GM21447 (cell line): ENCODE measurements around the gene NRXN3.

ENCODE experiments used
- ATAC-seq: cut with Tn5 transposase; IDR thresholded peaks from one replicate; pipeline ENCODE4 v1.9.1; 2021; ENCODE audit not compliant: unreplicated experiment

NRXN3 gene

DNA sequence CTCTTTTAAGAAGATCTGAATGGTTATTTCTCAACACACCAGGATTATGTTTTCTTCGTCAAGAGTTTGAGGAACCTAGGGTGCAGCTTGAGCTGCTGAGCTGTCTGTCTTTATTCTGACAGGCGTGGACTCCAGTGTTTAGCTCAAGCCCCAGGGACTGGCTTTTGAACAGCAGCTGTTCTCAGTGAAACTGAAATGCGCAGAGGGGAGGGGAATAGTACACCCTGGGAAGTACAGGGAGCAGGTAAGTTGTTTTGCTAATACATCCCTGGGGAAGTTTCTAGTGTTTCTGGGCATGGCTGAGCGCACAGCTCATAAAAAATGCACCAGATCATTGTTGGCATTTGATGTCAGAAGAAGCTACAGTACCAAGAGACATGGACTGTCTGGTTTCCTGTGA lies 1381.3 kb downstream of the NRXN3 start:
- ATAC-seq = no peak

DNA sequence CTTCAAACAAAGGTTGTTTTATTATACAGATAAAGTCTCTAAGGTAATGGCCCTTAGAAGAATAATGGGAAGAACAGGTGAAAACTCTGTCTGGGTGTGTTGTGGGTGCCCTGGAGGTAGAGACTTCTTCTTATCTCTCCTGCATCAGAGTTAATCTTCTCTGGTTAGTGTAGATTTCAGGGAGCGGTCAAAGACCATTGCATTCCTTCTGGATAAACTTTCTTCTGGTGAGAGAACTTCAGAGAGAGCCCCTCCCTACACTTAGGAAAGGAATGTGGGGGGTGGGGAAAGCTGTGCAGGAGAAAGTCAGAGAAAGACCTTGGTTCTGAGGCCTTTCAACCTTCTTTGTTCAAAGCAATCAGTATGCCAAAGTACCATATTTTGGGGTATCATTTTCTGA lies 1382.6 kb downstream of the NRXN3 start:
- ATAC-seq = no peak

DNA sequence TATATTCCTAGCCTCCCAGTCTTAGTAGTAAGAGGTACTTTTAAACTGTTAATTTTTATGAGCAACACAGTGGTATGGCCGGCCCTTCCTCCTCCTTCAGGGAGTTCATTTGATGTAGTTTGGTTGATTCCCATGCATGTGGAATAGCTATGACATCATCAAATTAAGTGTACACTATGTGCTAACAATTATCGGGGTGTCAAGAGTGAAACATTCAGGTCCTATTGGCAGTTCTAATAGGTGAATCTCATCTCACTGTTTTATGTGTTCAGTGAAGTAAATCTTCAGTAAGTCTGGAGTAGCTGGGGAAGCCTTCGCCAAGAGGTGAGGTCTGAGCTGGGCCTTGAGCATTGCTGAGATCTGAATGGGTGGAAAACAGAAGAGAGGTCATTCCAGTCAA lies 1384.6 kb downstream of the NRXN3 start:
- ATAC-seq = no peak

DNA sequence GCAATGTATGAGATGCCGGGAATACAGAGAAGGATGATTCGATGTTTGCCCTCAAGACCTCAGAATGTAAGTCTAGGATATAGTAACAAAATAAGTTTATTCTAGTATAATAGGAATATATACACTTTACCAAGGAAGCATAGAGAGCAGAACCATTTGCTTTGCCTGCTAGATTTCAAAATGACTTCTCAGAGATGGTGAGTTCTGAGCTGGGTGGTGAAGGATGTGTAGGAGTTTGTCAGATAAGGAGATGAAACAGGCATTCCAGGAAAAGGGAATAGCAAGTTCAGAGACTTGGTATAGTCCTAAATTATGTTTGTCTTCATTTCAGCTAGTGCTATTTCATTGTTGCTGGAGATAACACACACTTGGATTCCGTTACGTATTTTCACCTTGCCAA lies 1385.3 kb downstream of the NRXN3 start:
- ATAC-seq = no peak

DNA sequence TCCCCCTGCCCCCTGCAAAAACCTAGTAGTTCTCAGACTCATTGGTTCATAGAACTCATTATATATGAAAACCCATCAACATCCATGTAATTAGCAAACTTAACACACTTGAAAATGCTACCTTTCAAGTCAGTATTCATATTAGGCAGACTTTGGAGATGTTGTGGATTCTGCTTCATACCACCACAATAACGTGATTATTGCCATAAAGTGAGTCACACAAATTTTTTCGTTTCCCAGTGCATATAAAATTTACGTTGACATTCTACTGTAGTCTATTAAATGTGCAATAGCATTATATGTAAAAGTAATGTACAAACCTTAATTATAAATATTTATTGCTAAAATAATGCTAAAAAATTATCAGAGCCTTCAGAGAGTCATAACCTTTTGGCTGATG lies 1387.1 kb downstream of the NRXN3 start:
- no peak for ATAC-seq

DNA sequence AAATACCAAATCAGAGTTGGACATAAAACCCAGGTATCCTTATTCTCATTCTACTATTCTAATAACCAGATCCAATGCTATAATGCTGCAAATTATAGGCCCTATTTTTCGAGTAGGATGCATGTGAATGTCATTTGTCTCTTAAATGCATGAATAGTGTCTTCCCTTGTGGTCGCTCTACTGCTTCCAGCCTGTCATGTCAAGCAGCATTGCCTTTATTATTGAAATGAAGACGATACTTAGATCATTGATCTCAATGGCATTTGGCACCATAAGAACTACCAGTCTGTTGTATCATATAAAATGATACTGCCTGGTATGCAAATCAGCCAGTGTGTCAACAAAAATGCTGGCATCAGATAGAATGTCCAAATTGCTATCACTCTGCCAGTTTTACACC lies 1392.0 kb downstream of the NRXN3 start:
- no peak for ATAC-seq

DNA sequence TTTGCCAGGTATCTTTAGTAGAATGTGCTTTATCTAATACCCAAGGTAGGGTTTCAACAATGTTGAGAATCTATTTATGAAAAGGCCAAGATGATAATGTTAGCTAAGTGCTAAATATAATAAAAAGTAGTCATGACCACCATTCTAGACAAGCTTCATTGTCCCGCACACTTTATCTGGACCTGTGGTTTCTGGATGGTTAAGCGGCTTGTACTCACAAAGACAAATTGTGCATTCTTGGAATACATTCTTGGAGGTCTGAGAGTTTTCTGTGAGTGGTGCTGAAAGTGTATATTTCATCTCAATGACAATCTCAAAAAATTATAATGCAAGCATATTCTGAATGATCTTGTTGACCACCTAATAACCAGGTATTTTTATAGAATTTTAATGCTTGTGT lies 1394.2 kb downstream of the NRXN3 start:
- ATAC-seq = no peak

DNA sequence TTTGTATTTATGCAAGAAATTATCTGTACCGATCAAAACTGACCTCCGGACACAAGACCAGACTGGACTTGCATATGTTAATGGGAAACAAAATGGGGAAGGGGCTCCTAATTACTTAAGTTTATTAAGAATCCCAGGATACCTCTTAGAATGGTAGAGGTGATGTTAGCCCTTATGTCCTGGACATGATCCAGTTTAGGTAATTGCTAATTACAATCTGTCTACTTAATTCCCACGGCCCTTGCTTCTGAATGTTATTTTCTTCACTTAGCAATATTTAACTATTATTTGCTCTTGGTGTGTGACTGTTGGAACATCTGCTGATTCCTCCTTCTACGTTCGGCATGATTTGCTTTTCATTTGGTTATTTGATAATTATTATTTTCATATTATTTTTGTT lies 1397.1 kb downstream of the NRXN3 start:
- no peak for ATAC-seq

DNA sequence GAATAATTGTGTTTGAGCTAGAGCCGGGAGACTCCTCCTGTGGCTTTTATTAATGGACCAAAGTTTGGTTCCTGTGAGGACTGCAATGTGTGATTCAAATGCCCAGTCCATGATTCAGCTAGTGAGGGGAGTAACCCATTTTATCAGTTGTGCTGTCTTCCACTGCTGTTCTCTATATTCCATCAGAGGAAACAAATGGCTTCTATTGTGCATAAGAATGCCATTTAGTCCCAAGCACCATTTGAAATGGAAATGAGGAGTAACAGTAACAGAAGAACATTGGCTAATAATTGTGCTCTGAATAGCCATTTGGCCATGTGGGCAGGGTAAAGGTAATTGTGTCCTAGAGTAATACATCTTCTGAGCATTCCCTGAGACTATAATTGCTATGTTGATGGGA lies 1398.4 kb downstream of the NRXN3 start:
- no peak for ATAC-seq

DNA sequence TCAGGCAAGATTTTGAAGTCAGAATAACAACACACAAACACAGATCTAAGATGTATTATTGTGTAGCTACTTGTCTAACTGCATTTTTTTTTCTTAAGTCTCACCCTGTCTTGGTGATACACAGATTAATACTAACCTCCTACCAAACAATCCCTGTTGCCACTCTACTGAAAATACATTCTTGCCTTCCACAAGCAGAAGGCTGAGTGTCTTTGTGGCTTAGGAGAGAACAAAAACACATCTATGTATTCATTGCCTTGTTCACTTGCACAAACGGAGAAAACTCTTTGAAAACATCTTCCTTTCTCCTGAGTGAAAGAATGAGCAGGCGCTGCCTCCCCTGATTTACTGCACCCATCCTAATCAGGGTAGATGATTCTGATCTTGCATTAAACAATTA lies 1398.9 kb downstream of the NRXN3 start:
- ATAC-seq = no peak

DNA sequence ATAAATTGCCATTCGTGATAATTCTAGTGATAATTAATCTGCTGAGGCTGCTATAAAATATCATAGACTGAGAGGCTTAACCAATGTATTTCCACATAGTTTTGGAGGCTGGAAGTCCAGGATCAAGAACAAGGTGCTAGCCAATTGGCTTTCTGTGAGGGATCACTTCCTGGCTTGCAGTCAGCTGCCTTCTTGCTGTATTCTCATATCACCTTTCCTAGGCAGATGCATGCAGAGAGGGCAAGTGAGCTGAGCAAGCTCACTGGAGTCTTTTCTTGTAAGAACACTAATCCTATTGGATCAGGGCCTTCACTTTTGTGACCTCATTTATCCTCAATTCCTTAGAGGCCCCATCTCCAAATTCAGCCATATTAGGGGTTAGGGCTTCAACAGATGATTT lies 1400.5 kb downstream of the NRXN3 start:
- no peak for ATAC-seq

DNA sequence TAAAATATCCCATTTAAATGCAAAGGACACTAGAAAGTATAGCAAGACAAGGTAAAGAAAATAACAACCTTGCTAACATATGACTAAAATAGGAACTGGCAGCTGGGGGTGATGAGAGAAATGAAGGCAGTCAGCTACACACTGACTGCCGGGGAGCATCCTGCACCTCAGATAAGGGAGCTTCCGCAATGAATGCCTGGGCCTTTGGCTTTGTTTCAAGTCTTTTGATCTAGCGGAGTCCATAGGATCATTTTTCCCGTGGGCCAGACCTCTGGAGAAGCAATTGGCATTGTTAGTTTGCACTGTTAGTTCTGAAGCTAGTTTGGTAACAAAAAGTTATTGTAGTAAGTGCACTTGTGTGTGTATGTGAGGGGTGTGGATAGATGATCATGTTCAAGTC lies 1401.2 kb downstream of the NRXN3 start:
- no peak for ATAC-seq

DNA sequence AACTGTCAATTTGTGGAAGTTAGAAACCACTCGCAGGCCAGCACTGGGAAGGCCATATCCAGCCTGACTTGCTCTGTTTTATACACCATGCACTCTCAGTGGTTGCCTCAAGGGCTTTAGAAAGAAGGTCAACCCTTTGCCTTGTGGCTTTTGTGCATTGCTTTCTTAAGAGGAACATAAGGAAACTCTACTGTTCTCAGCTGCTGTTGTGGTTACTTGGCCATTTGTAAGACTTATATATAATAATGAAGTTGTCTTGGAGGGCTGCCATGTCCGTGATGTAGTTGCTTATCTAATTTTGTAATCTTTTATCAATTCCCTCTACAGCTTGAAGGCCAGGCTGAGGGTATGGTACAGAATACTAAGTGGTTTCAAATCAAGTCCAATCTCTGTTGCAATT lies 1403.3 kb downstream of the NRXN3 start:
- ATAC-seq = no peak

DNA sequence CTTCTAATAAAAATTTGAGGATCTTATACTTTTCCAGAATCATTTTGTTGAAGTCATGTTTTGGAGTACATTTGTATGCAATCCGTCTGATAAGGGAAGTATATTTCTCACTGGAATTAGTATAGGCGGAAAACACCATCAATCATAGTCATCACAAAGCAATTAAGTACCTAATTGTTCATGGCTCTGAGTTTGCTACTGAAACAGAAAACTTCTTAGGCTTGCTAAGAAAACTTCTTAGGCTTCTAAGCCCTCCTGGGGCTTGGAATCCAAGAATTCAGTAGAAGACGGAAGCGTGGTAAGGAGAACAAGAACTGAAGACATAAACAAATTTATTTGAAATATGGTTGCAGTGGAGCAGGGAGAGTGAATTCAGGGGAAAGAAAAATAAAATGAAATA lies 1404.9 kb downstream of the NRXN3 start:
- no peak for ATAC-seq

DNA sequence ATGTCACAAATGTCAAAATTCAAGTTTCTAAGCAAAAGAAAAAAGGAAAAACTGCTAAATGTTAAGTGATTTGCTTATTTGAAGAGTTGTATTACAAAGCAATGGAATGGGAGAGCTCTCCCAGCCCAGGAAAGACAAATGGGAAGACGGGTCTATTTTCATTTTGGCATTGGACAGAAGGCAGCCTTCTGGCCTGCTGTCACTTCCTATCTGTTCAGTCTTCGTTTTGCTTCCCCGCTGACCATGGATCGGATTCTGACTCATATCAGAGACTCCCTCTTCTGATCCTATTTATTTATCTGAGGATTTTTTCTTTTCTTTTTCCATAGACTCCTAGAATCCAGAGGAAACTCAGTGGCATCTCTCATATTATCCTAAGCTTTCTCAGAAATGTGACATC lies 1406.3 kb downstream of the NRXN3 start:
- ATAC-seq = no peak

DNA sequence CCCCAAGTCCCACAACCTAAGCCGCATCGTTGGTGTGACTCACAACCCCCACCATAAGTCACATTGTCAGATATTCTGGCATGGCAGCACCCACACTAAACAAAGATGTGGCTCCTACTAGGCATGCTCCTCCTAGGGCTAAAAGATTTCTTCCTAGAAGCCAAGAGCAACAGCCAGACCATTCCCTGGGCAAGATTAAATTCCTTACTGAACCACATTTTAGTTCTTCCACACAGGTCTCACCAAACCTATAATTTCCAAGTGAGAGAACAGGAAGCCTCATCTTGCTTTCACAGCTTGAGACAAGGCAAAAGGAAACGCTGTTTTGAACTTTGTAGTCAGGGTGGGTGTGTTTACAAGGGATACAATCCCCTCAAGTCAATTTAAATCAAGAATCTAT lies 1408.3 kb downstream of the NRXN3 start:
- no peak for ATAC-seq

DNA sequence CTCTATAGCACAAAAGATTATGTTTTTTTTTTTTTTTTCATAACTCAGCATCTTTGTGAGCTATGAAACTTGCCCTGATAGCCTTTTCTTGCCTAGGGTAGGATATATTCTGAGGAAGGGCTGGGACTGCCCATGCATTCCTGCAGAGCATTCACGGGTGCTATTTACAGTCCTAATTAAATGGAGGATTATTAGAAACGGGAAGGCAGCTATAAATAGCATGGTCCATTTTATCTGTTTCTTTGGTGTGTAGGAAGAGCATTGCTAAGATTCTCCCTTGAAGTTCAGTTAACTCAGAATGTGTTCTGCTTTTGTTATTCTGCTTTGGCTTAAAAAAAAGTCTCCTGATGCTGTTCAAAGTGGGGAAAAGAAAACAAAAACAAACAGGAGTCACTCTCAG lies 1410.2 kb downstream of the NRXN3 start:
- no peak for ATAC-seq

DNA sequence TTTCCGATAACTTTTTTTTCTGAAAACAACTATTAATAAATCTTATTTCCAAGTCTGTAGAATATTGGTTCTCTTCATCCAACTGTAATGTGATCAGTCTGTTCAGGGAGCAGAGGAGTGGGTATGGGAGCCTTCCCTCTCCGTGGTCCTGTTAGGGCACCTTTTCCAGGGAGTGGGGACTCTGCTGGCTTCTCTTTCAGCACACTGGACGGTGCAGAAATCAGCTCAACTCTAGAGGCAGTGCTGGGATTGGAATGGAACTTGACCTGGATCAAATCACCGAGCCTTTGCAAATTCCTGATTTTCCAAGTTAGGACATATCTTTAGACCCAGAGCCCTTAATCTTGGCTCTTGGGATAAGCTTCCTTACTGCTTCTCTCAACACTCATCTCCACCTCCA lies 1410.7 kb downstream of the NRXN3 start:
- no peak for ATAC-seq

DNA sequence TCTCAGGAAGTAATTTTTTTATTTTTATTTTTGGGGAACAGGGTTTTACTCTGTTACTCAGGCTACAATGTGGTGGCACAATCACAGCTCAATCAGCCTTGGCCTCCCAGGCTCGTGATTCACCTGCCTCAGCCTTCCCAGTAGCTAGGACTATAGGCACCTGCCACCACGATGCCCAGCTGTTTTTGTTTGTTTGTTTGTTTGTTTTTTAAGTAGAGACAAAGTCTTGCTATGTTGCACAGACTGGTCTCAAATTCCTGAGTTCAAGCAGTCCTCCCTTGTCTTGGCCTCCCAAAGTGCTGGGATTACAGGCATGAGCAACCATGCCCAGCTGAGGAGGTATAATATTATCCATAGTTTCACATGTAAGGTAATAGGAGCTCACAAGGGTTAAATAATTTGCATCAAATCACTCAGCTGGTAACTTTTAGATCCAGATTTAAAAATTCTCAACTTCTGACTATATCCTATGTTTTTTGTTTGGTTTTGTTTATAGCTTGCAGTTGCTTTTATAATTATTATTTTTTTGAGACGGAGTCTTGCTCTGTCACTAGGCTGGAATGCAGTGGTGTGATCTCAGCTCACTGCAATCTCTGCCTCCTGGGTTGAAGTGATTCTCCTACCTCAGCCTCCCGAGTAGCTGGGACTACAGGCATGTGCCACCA lies 1411.9 kb downstream of the NRXN3 start:
- no peak for ATAC-seq

DNA sequence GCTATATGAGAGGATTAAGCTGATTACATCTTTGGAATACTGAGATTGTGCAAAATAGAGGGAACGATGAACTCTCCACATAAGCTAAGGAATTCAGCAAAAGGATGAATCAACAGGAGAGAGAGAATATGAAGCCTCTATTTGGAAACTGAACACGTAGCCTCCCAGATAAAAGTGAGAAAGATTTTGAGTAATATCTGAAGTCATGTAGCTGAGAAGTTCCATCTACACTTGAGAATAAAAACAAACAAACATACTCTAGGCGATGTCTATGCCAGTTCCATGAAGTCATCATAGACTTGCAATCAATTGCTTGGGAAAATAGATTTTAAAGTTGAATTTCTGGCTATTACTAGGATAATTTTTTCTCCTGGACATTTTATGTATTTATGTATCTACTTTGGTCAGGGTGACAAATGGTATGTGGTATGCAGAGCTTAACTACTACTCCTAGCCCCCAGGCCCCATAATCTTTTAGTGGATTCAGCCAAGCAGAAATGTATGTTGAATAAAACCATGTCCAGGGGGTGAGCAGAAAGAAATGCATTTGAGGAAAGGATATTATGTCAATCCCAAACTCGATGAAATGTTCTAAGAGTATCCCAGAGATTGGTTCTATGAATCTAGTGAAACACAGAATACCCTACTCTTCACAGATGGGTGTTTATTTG lies 1413.7 kb downstream of the NRXN3 start:
- ATAC-seq = no peak

DNA sequence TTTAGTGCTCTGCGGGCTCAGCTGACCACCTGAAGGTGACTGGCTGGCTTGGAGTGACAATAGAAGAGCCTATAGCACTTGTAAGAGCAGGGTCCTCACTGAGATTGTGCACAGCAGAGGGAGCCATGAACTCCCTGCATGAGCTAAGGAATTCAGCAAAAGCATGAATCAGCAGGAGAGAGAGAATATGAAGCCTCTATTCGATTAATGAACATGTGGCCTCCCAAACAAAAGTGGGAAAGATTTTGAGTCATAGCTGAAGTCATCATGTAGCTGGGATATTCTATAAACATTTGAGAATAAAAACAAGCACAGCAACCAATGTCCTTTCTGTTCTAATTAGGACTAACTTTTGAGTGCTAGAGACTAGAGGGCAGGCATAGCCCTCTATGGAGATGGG lies 1414.5 kb downstream of the NRXN3 start:
- ATAC-seq = no peak

DNA sequence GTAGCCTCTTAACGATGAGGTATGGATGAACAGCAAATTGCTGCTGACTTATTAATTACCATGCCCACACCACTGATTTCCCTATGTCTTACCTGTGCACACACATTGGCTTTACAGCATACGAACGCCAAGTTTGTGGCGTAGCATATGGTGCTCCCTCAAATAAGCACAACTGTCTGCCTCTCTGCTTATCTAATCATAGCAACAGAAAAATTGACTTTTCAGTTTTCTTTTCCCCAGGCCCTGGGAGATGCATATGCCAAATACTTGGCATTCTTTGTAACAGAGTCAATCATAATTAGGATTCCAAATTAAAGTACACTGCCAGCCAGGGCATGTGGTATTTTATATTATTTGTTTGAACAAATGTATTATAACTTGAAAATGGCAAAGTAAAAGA lies 1415.7 kb downstream of the NRXN3 start:
- no peak for ATAC-seq

DNA sequence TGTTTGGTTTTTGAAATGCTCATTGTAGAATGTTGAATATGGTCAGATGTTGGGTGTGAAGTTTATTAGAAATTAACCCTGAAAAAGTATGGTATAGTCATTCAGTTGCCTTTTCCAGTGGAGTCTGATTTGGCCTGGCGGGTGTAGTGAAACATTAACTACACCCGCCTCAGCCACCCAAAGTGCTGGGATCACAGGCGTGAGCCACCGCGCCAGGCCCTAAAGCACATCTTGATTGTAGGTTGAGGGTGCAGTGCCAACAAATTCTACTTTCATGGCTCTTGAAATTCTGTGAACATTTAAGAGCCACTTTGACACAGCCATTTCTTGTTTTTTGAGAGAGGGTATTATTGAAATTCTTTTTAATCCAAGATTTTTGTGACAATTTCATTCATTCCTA lies 1416.2 kb downstream of the NRXN3 start:
- ATAC-seq = no peak
